IMR-90 (cell line): ENCODE results near the gene ARVCF. TPM values are rescaled to one million over a fixed set of nuclear protein-coding genes. Genes with fewer than 3 reads are reported as not detected.

Experiments used
- ATAC-seq: fragments of 200-7000 bp; cut with Tn5 transposase; 2 replicates; pipeline ENCODE4 v1.9.1; 2020; ENCODE audit warnings: low read depth, mild to moderate bottlenecking, moderate library complexity
- BruUV-seq: library from RNA; stranded (reverse); fragments of 400-500 nt; replicated peaks from 2 replicates; lab custom pipeline; 2021; lab: Mats Ljungman, UMichigan
- CTCF ChIA-PET: fragments of 300-600 bp; formaldehyde crosslinking; extraction: SDS; loops from one replicate; lab custom pipeline; 2021; ENCODE audit warnings: antibody characterized with exemption; lab: Yijun Ruan, JAX
- POLR2A ChIA-PET: fragments of 300-600 bp; sonication (Branson Sonifier 250); formaldehyde crosslinking; loops from one replicate; lab custom pipeline; 2022; ENCODE audit warnings: antibody characterized with exemption; ENCODE audit not compliant: unreplicated experiment; lab: Charles Lee
- DNase-seq: peaks from one replicate; pipeline ENCODE4 v3.0.0; 2013
- H2AFZ ChIP-seq: replicated peaks from 2 replicates; pipeline ENCODE3; 2013; ENCODE audit warnings: low read length, mild to moderate bottlenecking; ENCODE audit not compliant: poor library complexity
- H2AK5ac ChIP-seq: 2 replicates; pipeline ENCODE4 v1.6.1; 2013; ENCODE audit warnings: low read depth, low read length, inconsistent platforms
- H2AK9ac ChIP-seq: replicated peaks from 2 replicates; pipeline ENCODE3; 2013; ENCODE audit warnings: mild to moderate bottlenecking, low read depth, low read length, moderate library complexity; ENCODE audit not compliant: poor library complexity
- H2BK120ac ChIP-seq: 2 replicates; pipeline ENCODE4 v1.6.1; 2013; ENCODE audit warnings: low read depth, low read length, inconsistent platforms
- H2BK15ac ChIP-seq: 3 replicates; pipeline ENCODE4 v1.6.1; 2013; ENCODE audit warnings: low read depth, low read length, inconsistent platforms
- H2BK20ac ChIP-seq: 2 replicates; pipeline ENCODE4 v1.6.1; 2013; ENCODE audit warnings: low read depth, mild to moderate bottlenecking, inconsistent platforms, low read length, moderate library complexity
- H2BK5ac ChIP-seq: 2 replicates; pipeline ENCODE4 v1.6.1; 2013; ENCODE audit warnings: mild to moderate bottlenecking, low read depth, low read length, inconsistent platforms; ENCODE audit not compliant: poor library complexity, severe bottlenecking
- H3K14ac ChIP-seq: replicated peaks from 2 replicates; pipeline ENCODE4 v1.6.1; 2013; ENCODE audit warnings: low read depth, low read length, inconsistent platforms
- H3K18ac ChIP-seq: 2 replicates; pipeline ENCODE4 v1.6.1; 2013; ENCODE audit warnings: low read depth, low read length, control low read depth
- H3K23ac ChIP-seq: 2 replicates; pipeline ENCODE4 v1.6.1; 2013; ENCODE audit warnings: low read depth, low read length, inconsistent platforms
- H3K27ac ChIP-seq: 2 replicates; pipeline ENCODE4 v1.5.1; 2013; ENCODE audit warnings: mild to moderate bottlenecking, control low read depth, low read length; ENCODE audit not compliant: insufficient read depth
- H3K27me3 ChIP-seq: 2 replicates; pipeline ENCODE4 v1.6.1; 2013; ENCODE audit warnings: low read length; ENCODE audit not compliant: control insufficient read depth, insufficient read depth
- H3K36me3 ChIP-seq: 2 replicates; pipeline ENCODE4 v1.6.1; 2013; ENCODE audit warnings: low read length, mixed read lengths; ENCODE audit not compliant: control insufficient read depth, insufficient read depth
- H3K4ac ChIP-seq: 2 replicates; pipeline ENCODE4 v1.6.1; 2013; ENCODE audit warnings: low read depth, low read length, inconsistent platforms
- H3K4me1 ChIP-seq: 2 replicates; pipeline ENCODE4 v1.6.1; 2013; ENCODE audit warnings: low read length, mixed read lengths; ENCODE audit not compliant: control insufficient read depth, insufficient read depth
- H3K4me2 ChIP-seq: 2 replicates; pipeline ENCODE4 v1.6.1; 2013; ENCODE audit warnings: low read depth, mild to moderate bottlenecking, control low read depth, low read length, moderate library complexity
- H3K4me3 ChIP-seq: 2 replicates; pipeline ENCODE4 v1.5.1; 2013; ENCODE audit warnings: low read depth, mild to moderate bottlenecking, control low read depth, low read length, moderate library complexity; ENCODE audit not compliant: insufficient read depth
- H3K56ac ChIP-seq: 2 replicates; pipeline ENCODE4 v1.6.1; 2013; ENCODE audit warnings: low read length, inconsistent platforms; ENCODE audit not compliant: insufficient read depth; ENCODE audit errors: extremely low read depth
- H3K79me1 ChIP-seq, 2 experiments: 2 replicates each; pipeline ENCODE4 v1.6.1; 2013; ENCODE audit warnings: low read length in 2 of 2, inconsistent platforms in 1 of 2, low read depth in 1 of 2
- H3K9ac ChIP-seq: 2 replicates; pipeline ENCODE4 v1.6.1; 2013; ENCODE audit warnings: low read depth, low read length, control low read depth
- H3K9me1 ChIP-seq: 2 replicates; pipeline ENCODE4 v1.6.1; 2013; ENCODE audit warnings: low read length, inconsistent platforms; ENCODE audit not compliant: insufficient read depth
- H3K9me3 ChIP-seq: 2 replicates; pipeline ENCODE4 v1.6.1; 2013; ENCODE audit warnings: low read length; ENCODE audit not compliant: control insufficient read depth, insufficient read depth
- H4K20me1 ChIP-seq: 2 replicates; pipeline ENCODE4 v1.6.1; 2013; ENCODE audit warnings: low read length, inconsistent platforms; ENCODE audit not compliant: insufficient read depth
- H4K5ac ChIP-seq: 2 replicates; pipeline ENCODE4 v1.6.1; 2013; ENCODE audit warnings: mild to moderate bottlenecking, low read depth, low read length, control low read depth
- H4K8ac ChIP-seq, 2 experiments: 2 replicates each; pipeline ENCODE4 v1.6.1; 2013; ENCODE audit warnings: low read depth in 2 of 2, low read length in 2 of 2, control low read depth in 1 of 2, inconsistent platforms in 1 of 2
- H4K91ac ChIP-seq: 2 replicates; pipeline ENCODE4 v1.6.1; 2013; ENCODE audit warnings: low read depth, low read length, inconsistent platforms; ENCODE audit not compliant: insufficient read depth
- BHLHE40 ChIP-seq: fragments of 150-350 bp; IDR thresholded peaks from 2 replicates; pipeline ENCODE4 v1.6.1; 2016; ENCODE audit warnings: mild to moderate bottlenecking, low read depth, low read length
- CEBPB ChIP-seq: IDR thresholded peaks from 2 replicates; pipeline ENCODE4 v1.6.1; 2012; ENCODE audit warnings: low read depth, low read length, improper control_type of control experiment
- CHD1 ChIP-seq: IDR thresholded peaks from 2 replicates; pipeline ENCODE4 v1.6.1; 2012; ENCODE audit warnings: low read depth, low read length, improper control_type of control experiment
- ELK1 ChIP-seq: fragments of 150-350 bp; IDR thresholded peaks from 2 replicates; pipeline ENCODE4 v1.6.1; 2016; ENCODE audit warnings: low read depth, mild to moderate bottlenecking, low read length, moderate library complexity, borderline replicate concordance
- FOS ChIP-seq: fragments of 150-350 bp; IDR thresholded peaks from 2 replicates; pipeline ENCODE4 v1.6.1; 2016; ENCODE audit warnings: low read depth, low read length
- MAFK ChIP-seq: IDR thresholded peaks from 2 replicates; pipeline ENCODE4 v1.6.1; 2012; ENCODE audit warnings: low read depth, low read length, improper control_type of control experiment
- MAZ ChIP-seq: IDR thresholded peaks from 2 replicates; pipeline ENCODE4 v1.6.1; 2012; ENCODE audit warnings: low read depth, mild to moderate bottlenecking, low read length, improper control_type of control experiment, moderate library complexity, borderline replicate concordance
- NFE2L2 ChIP-seq: fragments of 150-350 bp; IDR thresholded peaks from 2 replicates; pipeline ENCODE4 v1.6.1; 2016; ENCODE audit warnings: low read depth, mild to moderate bottlenecking, low read length
- RAD21 ChIP-seq: IDR thresholded peaks from 2 replicates; pipeline ENCODE4 v1.6.1; 2012; ENCODE audit warnings: low read length, improper control_type of control experiment
- RCOR1 ChIP-seq: IDR thresholded peaks from 2 replicates; pipeline ENCODE4 v1.6.1; 2012; ENCODE audit warnings: mild to moderate bottlenecking, low read length, improper control_type of control experiment; ENCODE audit not compliant: insufficient replicate concordance
- RFX5 ChIP-seq: IDR thresholded peaks from 2 replicates; pipeline ENCODE4 v1.8.0; 2012; ENCODE audit warnings: low read depth, mild to moderate bottlenecking, low read length, moderate library complexity
- SMC3 ChIP-seq: fragments of 150-350 bp; IDR thresholded peaks from 2 replicates; pipeline ENCODE4 v1.6.1; 2016; ENCODE audit warnings: low read depth, mild to moderate bottlenecking, antibody characterized with exemption, low read length, moderate library complexity
- WGBS, 2 experiments: methylation state at CpG; one replicate each; pipeline versions ENCODE4 v1.1.5 to v1.1.7; 2013; ENCODE audit warnings: missing lambda C conversion rate in 2 of 2; ENCODE audit not compliant: insufficient read length in 1 of 2; ENCODE audit errors: extremely low coverage in 2 of 2; 5-methylcytosine and 5-hydroxymethylcytosine counted together
- dilution Hi-C: fragments of 300-500 bp; cut with HindIII; formaldehyde crosslinking; loops from one replicate; pipeline ENCODE4 v1.14.3; 2018; ENCODE audit warnings: low sequenced_read_pairs; ENCODE audit not compliant: unreplicated experiment
- in situ Hi-C: fragments of 300-500 bp; cut with MboI; formaldehyde crosslinking; loops from 3 replicates; pipeline ENCODE4 v1.14.3; 2019; ENCODE audit warnings: low sequenced_read_pairs, inconsistent platforms, mixed read lengths
- intact Hi-C: fragments of 100-400 bp; cut with micrococcal nuclease; formaldehyde crosslinking; loops from 2 replicates; pipeline ENCODE4 v1.10.0; 2022
- polyA plus RNA-seq, 3 experiments: library from polyadenylated mRNA; depleted of rRNA; stranded (reverse); fragments of >200 nt; gene quantifications; 2 replicates each; pipeline ENCODE4 v1.2.3, GENCODE V29; 2012; ENCODE audit warnings: low replicate concordance in 1 of 3
- total RNA-seq: library from RNA; depleted of rRNA; stranded (reverse); fragments of >200 nt; gene quantifications from 2 replicates; pipeline ENCODE4 v1.2.3, GENCODE V29; 2012
- TF ChIP-seq, protein P1 (sequence below): conservative IDR thresholded peaks from 2 replicates; pipeline ENCODE4 v1.5.1; 2012; ENCODE audit warnings: mild to moderate bottlenecking, low read depth, low read length, improper control_type of control experiment
- TF ChIP-seq, protein P2 (sequence below): fragments of 150-350 bp; IDR thresholded peaks from 2 replicates; pipeline ENCODE4 v1.6.1; 2017; ENCODE audit warnings: mild to moderate bottlenecking, antibody characterized with exemption, low read length, low read depth

ARVCF gene
- total and polyA plus RNA-seq, 2 of the 4 experiments (the other 2 are of a cell fraction): 8.6 to 14.1 TPM

GRCh38 chr22:20026996-20027601, 10.5 kb upstream of the ARVCF start:
- intact Hi-C loops: no loop called here
- Histone ChIP-seq H3K56ac (no peak overlapping the region), H3K27me3 (no peaks in the 10 kb centered on the region), H2BK5ac (no peak overlapping the region), H3K27ac (no peak overlapping the region), H2AFZ (no peak overlapping the region), H2BK20ac (no peak overlapping the region), H3K4ac (no peak overlapping the region), H4K91ac (no peak overlapping the region), H3K4me3 (no peak overlapping the region), H2BK120ac (no peak overlapping the region), H2AK5ac (no peak overlapping the region), H3K4me1 (peaks cover 4% of the 10 kb centered on the region), H3K9me1 (peaks cover 36% of the 10 kb centered on the region), H4K8ac (no peak overlapping the region), H3K9ac (no peak overlapping the region), H4K20me1 (peaks cover 76% of the 10 kb centered on the region), H3K4me2 (no peak overlapping the region), H3K36me3 (peaks cover 16% of the 10 kb centered on the region), H2AK9ac (peak overlapping the region; percentile 78), H3K23ac (no peak overlapping the region), H3K18ac (no peak overlapping the region), H2BK15ac (no peak overlapping the region), H3K9me3 (no peaks in the 10 kb centered on the region), H3K14ac (no peak overlapping the region), H4K5ac (no peak overlapping the region), H3K79me1 (peaks cover 20 to 84% of the 10 kb centered on the region in 2 experiments)
- no peak for ATAC-seq
- ChIA-PET CTCF (no interaction called here), POLR2A (no interaction called here)
- no TSS peak for BruUV-seq
- in situ Hi-C loops: no loop called here
- no peak for DNase-seq
- dilution Hi-C loops: no loop called here
- TF ChIP-seq, protein P1, sequence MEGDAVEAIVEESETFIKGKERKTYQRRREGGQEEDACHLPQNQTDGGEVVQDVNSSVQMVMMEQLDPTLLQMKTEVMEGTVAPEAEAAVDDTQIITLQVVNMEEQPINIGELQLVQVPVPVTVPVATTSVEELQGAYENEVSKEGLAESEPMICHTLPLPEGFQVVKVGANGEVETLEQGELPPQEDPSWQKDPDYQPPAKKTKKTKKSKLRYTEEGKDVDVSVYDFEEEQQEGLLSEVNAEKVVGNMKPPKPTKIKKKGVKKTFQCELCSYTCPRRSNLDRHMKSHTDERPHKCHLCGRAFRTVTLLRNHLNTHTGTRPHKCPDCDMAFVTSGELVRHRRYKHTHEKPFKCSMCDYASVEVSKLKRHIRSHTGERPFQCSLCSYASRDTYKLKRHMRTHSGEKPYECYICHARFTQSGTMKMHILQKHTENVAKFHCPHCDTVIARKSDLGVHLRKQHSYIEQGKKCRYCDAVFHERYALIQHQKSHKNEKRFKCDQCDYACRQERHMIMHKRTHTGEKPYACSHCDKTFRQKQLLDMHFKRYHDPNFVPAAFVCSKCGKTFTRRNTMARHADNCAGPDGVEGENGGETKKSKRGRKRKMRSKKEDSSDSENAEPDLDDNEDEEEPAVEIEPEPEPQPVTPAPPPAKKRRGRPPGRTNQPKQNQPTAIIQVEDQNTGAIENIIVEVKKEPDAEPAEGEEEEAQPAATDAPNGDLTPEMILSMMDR: no peak
- no peak for TF ChIP-seq CHD1
- no peak for TF ChIP-seq RFX5
- no peak for TF ChIP-seq MAFK
- TF ChIP-seq MAZ: no peak
- no peak for TF ChIP-seq FOS
- TF ChIP-seq NFE2L2: no peak
- TF ChIP-seq ELK1: no peak
- TF ChIP-seq SMC3: no peak
- no peak for TF ChIP-seq RAD21
- no peak for TF ChIP-seq CEBPB
- TF ChIP-seq RCOR1: no peak
- TF ChIP-seq, protein P2, sequence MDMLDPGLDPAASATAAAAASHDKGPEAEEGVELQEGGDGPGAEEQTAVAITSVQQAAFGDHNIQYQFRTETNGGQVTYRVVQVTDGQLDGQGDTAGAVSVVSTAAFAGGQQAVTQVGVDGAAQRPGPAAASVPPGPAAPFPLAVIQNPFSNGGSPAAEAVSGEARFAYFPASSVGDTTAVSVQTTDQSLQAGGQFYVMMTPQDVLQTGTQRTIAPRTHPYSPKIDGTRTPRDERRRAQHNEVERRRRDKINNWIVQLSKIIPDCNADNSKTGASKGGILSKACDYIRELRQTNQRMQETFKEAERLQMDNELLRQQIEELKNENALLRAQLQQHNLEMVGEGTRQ: no peak
- no peak for TF ChIP-seq BHLHE40
- 89% methylated on average over 3 of the region's 12 CpGs; no CpG with 5 or more reads in 1 of the 2 experiments for WGBS, 2 experiments
